ENCODE data around the gene CNGA3.

DNA sequence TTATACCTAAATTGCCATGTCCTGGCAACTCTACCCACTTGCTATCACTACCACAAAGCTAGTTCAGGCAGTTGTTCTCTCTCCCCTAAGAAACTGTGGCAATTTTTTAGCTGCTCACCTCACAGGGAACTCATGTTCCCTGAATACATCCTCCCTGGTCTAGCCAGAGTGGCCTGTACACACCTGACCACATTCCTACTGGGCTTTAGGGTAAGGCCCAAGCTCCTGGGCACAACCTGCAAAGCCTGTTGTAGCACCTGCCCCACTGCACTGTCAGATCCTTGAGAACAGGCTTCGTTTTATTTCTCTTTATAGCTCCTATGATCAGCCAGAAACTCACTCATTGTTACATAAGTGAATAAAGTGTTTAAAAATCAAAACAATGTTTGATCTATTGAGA is 21.5 kb downstream of the CNGA3 start:
- TF ChIP-seq POLR2A (IDR thresholded peaks at IDR 0.05) (no peak), CTCF (IDR thresholded peaks at IDR 0.05 in 4 of 5, conservative IDR thresholded peaks at IDR 0.05 in 1 of 5) (no peak)

Measured in gastrocnemius medialis (tissue), 4 donors.